ENCODE results near the gene TANC1.

TANC1 gene

DNA sequence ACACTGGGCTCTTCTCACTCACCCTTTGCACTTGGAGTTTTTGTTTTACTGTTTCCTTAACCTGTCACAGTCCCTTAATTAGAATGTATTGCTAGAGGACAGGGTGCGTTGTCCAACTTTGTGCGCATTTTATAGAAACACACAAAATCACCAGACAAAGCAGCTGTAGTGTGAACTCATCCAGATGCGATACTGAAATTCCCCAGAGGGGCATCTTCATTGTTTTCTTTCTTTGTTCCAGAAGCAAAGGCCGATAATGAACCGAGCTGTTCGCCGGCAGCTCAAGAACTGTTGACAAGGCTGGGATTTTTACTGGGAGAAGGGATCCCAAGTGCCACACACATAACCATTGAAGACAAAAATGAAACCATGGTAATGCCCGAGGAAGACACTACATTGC is 180.5 kb downstream of the TANC1 start:
- peak; percentile 8 for DNase-seq

DNA sequence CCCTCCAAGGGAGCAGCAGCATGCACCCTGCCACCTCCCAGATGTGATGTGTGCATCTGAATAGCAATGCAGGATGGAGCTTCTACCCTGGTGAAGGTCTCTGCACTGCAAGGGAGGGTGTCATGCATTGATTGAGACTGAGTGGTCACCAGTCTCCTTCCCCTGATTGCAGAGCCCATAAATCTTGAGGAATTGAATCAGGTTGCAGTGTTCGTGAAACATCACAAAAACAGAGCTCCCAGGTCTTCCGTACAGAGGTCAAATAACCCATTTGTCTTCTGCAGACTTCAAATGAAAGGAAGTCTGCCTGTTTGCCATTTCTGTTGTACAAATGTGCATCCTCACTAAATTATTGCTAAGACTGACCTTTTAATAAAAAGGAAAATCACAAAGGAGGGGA is 181.3 kb downstream of the TANC1 start:
- peak; percentile 6 for DNase-seq

DNA sequence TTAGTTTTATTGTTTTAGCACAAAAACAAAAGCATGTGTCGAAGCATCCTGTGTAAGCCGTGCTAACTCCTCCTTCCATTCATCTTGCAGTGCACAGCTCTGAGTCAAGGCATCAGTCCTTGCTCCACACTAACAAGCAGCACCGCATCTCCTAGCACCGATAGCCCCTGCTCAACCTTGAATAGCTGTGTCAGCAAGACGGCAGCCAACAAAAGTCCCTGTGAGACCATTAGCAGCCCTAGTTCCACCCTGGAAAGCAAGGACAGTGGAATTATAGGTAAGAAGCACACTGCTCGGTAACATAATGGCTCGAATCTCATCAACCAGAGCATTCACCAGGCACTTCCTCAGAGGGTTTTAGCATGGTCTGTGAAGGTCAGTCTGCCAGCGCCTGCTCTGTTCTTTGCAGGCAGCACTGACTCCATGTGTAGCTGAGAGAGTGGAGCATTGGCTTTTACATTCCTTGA is 181.9 kb downstream of the TANC1 start:
- peak; percentile 35 for DNase-seq

DNA sequence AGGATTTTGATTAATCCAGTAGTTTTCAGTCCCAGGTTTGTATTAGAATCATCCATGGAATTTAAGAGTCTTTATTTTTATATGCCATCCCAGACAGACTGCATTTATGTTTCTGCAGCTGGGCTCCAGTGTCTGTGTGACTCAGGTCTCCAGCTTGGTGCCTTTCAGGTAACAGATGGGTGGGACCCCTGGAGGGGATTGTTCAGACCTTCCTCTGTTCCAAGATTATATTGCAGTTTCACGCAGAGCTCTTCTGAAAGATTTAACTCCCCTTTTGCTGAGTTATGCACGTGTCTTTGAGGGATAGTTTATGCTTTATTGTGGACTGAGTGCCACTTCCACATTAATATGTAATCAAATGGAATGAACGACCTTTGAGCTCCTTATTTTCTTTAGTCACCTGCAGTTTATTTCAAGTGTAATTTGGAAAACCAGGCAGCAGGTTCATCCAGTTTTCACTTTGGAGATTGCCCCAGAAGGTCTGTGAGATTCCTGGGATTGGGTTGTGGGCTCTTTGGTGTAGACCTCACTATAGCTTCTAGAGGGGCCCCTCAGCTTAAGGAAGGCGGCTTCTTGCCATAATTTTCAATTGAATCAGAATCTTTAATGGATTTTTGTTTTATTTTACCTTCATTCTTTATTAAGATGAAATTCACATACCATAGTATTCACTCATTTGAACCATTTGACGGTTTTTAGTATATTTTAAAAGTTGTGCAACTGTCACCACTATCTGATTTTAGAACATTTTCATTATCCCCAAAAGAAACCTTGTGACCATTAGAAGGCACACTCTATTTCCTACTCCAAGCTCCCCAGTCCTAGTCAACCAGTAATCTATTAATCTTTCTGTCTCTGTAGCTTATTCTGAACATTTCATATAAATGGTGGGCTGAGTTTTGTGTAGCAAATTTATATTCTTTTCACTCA is 183.0 kb downstream of the TANC1 start:
- DNase-seq: peak; percentile 87

DNA sequence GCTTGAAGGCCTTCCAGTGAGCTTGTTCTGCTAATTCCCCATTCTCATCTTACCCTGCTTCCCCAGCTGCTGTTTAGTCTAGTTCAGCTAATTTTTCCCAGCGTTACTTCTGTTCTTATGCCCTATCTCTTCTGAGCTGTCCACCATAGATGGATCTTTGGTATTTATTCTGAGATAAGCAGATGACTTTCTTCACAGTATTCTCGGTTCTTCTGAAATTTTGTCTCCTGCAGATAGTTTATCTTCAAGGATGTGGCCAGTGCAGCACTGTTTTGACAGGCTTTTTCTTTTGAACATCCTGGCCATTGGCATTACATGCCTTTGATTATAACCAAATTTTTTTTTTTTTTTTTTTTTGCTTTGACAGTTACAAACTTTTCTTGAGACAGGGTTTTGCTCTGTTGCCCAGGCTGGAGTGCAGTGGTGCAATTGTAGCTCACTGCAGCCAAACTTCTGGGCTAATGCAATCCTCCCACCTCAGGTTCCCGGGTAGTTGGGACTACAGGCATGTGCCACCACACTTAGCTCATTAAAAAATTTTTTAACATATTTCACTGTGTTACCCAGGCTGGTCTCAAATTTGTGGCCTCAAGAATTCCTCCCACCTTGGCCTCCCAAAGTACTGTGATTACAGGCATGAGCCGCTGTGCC is 183.8 kb downstream of the TANC1 start:
- no peak for DNase-seq

DNA sequence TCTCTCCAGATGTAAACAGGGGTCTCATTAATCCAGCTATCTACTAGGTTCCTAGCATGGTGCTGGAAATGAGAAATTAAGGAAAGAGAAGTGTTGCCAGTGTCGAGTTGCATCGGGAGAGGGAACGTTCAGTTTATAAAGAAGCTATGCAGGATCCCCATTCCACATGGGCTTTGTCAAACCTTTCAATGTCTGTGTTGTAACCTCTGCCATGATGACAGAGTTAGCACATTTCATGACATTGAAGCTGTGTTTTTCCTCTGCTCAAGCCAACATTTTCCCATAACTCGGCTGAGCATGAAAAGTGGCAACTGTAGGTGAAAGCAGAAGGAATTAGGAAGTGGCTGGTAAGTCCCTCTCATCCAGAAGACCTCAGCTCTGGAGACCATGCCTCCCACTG is 184.6 kb downstream of the TANC1 start:
- DNase-seq: no peak

DNA sequence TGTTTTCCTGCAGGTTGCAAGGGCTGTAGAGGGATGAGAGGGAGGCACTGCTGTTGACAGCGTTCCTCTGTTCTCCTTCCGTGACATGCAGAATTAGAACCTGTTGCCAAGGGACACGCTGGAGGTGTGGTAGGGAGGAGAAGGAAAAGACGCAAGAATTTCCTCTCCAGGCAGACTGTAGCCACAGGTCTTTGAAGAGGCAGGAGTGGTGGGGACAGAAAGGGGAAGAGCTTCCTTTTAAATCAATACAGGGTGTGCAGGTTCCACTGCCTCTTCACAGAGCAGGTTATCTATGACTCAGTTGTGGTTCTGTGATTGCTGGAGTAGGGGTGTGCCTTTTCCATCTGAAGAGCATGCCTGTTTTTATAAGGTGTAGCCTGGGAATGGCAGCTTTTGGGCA is 185.0 kb downstream of the TANC1 start:
- DNase-seq: no peak

DNA sequence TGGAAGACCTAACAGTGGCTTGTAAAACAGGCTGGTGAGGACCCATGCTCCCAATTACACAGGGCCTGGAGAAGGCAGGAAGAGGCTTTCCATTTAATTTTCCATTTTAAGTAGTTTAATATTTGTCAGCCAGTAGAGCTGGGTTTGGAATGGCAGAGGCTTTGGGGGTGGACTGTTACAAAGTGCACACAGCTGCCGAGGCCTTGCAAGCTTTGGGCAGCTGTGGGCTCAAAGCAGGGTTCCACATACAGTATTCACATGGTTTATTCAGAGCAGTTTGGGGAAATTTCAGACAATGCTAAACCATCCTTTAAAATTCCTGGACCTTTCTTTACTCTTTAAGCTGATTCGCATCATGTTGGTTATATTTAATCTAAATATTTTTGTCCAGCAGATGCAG is 185.5 kb downstream of the TANC1 start:
- DNase-seq: no peak

DNA sequence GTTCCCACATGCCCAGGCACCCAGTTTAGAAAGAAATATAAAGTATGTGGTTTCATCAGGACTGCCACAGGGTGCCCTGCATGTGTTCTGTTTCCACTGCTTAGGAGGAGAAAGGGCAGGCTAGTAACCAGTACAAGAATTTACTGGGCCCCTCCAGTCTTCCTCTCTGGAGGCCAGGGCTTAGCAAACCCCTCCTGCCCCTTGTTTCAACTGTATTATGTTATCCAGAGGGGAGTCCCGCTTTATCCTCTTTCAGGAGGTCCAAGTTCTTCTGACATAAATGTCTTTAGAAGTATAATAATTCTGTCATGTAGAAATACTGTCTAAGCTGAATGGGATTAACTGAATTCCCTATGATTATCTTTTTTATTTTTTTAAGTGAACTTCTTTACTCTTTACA is 185.9 kb downstream of the TANC1 start:
- DNase-seq: no peak

DNA sequence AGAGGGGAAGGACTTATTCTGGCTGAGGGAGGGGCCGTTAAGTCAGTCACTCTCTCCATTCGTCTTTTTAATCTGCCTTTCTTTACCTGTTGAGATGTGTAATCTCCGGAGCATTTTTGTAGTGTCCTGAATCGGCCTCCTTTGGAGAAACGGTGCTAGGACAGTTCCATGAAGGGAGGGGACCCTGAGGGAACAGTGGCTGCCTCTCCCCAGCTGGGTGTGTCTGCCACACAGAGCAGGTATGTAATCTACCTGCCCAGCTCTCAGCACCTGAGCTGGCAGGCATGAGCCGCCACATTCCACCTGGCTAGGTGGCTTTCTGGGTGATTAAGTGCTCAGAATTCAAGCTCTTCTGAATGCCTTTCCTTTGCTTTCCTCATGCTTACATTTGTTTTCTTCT is 186.9 kb downstream of the TANC1 start:
- peak; percentile 65 for DNase-seq

DNA sequence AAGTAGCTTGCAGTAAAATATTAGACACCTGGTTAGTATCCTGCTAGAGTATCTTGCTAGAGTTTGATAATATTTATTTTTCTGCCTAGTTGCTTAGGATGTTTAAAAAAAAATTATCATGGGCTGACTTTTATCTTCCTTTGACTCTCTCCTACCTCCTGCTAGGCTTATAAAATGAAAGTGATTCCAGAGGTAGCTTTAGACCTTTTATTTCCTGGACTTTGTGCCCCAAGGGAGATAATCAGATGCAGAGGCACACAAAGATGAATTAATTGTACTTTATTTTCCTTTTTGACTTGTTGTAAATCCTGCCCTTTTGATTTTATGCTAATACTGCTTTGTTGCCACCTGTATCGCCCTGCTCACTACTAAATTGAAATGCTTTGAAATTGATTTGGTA is 187.4 kb downstream of the TANC1 start:
- peak; percentile 35 for DNase-seq

DNA sequence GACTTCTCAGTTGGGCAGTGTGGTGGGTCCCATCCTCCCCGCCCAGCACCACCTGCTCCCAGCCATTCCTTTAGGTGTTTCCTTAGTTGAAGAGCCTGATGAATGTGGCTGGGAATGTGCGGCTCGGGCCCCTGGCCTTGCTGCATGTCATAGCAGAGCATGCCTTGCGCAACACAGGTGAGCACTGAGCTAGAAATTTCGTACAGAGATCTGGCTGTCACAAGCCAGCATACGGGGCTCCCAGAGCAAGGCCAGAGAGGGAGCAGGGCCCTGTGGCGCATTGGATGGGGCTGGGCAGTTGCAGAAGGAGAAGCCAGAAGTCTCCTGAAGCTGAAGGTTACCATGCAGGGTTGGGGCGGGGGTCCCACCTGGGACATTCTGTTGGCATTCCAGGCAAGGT is 188.4 kb downstream of the TANC1 start:
- DNase-seq: no peak

DNA sequence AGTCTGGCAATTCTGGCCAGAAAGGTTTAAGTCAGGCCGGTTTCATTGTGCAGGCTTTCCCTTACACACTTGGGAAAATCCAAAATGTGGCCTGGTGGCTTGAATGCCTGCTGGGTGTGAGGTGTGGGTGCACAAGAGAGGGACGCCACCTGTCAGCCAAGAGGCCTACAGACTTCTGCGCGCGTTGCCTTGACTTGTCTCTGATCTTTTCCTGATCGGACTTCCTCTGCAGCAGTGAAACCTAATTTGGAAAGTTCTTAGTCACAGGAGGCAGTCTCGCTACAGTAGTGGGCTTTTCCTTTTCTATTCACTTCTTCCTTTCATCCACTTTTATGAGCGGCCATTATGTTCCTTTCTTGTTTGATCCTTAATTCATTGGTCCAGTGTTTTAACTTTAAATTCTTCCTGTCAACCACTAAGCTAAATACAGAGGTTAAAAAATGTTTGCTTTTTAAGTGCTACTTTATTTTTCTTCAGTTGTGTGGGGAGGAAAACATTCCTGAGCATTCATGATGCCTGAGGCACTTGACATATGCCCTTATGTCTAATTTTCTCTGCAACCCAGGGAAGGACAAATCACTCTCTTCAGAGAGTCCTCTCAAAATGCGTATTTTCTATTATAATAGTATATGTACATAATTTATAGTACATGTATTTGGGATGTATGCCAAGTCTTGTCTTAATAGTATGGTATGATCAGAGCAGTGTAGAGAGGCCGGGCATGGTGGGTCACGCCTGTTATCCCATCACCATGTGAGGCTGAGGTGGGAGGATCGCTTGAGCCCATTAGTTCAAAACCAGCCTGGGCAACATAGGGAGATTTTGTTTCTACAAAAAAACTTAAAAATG is 189.1 kb downstream of the TANC1 start:
- DNase-seq: peak; percentile 48

DNA sequence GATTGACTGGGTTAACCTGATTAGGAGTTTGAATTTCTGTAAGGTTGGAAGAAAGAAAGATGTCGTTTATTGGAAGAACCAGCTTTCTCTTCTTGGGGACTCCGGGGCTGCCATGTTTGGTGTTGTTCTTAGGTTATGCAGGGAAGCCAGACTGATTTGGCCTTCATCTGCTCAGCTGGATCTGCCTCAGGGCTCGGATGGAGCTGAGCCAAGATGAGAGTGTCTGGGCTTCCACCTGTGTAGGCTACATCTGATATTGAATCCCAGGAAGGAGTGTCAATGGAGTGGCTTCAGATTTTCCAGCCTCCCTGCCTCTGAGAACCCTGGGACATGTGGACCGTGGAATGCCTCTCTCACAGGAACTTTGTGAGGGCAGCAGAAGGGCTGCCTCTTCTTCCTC is 192.0 kb downstream of the TANC1 start:
- DNase-seq: peak; percentile 56

DNA sequence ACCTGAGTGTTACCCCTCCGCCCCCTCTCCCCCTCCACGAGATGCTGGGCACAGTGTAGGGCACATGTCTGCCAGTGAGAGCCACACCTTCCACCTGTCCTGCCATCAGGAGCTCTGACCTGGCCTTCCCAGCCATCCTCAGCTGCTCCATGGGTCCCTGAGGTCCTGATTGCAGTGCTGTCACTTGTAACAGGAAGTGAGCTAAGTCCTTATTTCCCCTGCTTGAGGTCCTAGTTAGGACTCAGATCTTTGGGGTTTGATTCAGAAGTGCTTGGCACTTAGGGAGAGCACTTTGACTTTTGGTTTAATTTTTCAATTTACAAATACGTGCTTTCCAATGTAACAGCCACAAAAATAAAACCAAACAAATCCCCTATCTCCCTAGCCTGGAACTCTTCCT is 192.5 kb downstream of the TANC1 start:
- no peak for DNase-seq

DNA sequence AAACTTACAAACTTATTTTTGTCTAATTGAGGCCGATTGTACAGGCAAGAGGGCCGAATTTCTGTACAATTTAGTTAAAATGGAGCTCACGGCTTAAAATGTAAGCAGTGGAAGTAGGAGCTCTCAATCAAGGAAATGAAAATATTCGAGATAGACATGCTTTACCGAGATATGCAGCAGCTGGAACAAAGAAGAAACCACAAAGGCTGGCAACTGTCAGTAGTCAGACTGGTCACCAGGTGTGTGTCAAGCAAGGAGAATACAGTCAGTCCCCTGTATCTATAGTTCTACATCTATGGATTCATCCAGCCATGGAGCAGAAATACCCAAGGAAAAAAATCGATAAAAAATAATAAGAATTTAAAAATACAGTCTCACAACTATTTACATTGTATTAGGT is 195.5 kb downstream of the TANC1 start:
- no peak for DNase-seq

DNA sequence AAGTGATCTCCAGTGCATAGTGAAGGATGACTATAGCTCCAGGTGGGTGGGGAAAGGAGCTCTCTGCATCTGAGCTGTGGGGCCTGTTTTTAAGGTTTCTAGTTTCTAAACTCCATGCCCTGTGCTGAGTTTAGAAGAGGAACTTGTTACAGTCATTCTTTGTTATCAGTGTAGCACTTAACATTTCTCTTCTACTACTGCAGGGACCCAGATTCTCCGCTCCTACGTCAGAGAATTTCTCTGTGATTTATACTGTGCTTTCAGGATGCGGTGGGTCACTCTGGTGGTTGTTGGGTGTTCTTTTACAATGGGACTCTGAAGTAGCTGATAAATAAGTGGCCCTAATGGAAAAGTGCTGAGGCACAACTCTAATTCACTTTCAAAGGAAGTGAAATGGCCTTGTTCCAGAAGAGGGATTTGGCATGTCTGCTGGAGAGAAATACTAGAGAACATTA is 196.0 kb downstream of the TANC1 start:
- DNase-seq: no peak

DNA sequence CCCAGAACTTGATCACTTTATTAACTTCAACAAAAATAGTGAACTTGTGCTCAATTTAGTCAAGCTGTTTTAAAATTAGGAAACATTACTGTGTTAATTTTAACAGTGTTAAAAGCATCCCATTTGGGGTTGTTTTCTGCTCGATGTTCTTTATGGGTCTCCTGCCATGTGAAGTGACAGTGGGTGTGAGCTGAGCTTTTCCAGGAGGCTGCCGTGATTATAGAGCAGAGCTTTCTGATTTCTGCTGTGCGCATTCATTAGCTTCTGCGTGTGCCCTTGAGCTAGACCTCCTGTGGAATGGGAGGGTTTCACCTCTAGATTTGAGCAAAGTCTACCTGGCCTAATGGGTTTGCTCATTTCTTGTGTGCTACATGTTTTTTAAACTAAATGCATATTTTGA is 196.6 kb downstream of the TANC1 start:
- no peak for DNase-seq

DNA sequence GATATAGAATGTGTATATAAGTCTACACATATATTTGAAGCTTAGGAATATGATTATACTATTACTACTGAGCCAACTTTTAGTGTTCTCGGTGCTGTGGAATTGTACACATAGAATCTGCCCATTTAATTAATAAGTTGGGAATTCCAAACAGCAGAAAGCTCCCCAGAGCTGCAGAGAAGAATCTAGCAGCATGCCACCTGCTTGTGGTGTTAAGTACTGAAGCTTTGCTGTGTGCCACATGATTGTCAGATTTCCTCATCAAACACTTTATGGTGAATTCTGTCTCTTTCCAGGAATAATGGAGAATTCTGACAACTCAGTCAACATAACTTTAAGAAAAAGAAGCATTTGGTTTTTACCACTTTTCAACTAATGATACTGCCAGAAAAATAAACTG is 200.3 kb downstream of the TANC1 start:
- DNase-seq: no peak

DNA sequence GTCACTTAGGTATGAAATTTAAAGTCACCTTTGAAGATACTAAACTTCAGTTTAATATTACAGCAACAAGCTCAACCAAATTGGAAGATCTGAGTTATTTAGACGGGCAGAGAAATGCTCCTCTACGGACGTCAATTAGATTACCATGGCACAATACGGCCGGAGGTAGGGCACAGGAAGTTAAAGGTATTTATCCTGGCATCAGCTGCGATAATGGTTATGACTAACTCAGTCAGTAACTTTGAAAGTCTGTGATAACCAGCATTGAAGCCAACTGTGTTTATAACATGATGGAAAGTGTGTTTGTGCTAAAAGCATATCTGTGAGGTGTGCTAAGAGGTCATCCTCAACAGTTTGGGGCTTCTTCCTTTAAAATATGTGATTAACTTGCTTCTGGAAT is 200.7 kb downstream of the TANC1 start:
- DNase-seq: no peak

DNA sequence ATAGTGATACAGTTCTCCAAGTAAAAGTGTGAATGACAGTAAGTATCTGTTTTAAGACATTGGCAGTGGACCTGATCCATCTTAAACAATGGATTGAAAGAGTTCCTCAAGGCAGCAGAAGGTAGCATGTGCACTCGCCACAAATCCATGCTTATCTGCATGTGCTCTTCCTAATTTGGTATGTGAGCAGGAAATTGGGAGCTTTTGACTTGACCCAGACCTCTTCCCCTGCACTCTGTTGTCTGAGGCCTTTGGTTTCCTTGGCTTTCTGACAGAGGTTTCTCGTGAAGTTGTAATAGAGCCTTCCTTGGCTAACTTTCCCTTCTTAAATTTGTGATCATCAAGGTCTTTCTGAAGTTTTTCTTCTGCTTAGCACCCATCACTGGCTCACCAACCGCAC is 204.0 kb downstream of the TANC1 start:
- DNase-seq: no peak

DNA sequence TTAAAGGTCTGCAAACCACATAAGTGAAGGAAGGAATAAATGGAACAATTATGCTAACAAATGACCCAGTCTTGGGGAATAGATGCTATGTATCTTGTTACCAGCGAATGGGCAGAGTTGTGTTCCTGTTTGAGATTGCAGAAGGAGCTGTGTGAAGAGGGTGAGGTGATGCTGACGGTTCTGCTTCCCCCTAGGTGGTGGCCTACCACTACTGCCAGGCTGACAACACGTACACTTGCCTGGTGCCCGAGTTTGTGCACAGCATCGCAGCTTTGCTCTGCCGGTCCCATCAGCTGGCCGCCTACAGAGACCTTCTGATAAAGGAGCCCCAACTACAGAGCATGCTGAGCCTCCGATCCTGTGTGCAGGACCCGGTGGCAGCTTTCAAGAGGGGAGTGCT is 206.3 kb downstream of the TANC1 start:
- no peak for DNase-seq

DNA sequence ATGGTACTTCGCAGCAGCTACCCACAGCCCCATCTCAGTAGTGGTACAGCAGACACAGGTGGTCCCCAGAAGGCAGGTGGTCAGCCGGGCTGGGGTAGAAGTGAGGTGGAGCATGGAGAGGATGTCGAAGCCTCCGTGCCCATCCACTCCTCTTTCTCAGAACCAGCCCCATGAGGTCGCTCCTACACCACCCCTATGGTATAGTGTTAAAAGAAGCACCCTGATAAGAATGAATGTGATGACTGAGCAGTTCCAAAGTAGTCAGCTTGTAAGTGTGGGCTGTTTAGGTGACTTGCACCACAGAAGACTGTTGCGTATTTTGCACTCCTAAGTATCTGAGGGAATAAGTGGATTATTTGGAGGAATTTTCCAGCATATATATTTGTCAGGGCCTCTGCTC is 206.7 kb downstream of the TANC1 start:
- DNase-seq: no peak
